Mesendoderm (in vitro differentiated cells): ENCODE measurements around the gene ERICH6.

ENCODE experiments used
- DNase-seq: peaks from one replicate; pipeline ENCODE4 v3.0.0; 2013
- H2AK5ac ChIP-seq: 2 replicates; pipeline ENCODE4 v1.6.1; 2013; ENCODE audit warnings: low read length, inconsistent platforms
- H2BK120ac ChIP-seq: 2 replicates; pipeline ENCODE4 v1.6.1; 2013; ENCODE audit warnings: low read depth, mild to moderate bottlenecking, low read length, moderate library complexity, mixed read lengths
- H2BK15ac ChIP-seq: replicated peaks from 2 replicates; pipeline ENCODE4 v1.6.1; 2013; ENCODE audit warnings: low read depth, mild to moderate bottlenecking, moderate library complexity
- H2BK5ac ChIP-seq: 2 replicates; pipeline ENCODE4 v1.6.1; 2013; ENCODE audit warnings: low read length, inconsistent platforms
- H3K18ac ChIP-seq: 2 replicates; pipeline ENCODE4 v1.6.1; 2013; ENCODE audit warnings: mild to moderate bottlenecking, low read length, mixed read lengths
- H3K23ac ChIP-seq: one replicate; pipeline ENCODE4 v1.6.1; 2013; ENCODE audit warnings: low read length
- H3K27ac ChIP-seq: 2 replicates; pipeline ENCODE4 v1.5.1; 2013; ENCODE audit warnings: low read depth, mild to moderate bottlenecking, inconsistent platforms, low read length, moderate library complexity
- H3K27me3 ChIP-seq: 2 replicates; pipeline ENCODE4 v1.6.1; 2013; ENCODE audit warnings: low read length, control low read depth, mild to moderate bottlenecking, inconsistent platforms; ENCODE audit not compliant: insufficient read depth, poor library complexity
- H3K36me3 ChIP-seq: 2 replicates; pipeline ENCODE4 v1.6.1; 2013; ENCODE audit warnings: low read length, inconsistent platforms; ENCODE audit not compliant: control insufficient read depth, insufficient read depth
- H3K4ac ChIP-seq: one replicate; pipeline ENCODE4 v1.6.1; 2013; ENCODE audit warnings: low read depth, mild to moderate bottlenecking, low read length, moderate library complexity
- H3K4me1 ChIP-seq: 2 replicates; pipeline ENCODE4 v1.6.1; 2013; ENCODE audit warnings: low read depth, low read length, inconsistent platforms; ENCODE audit not compliant: control insufficient read depth
- H3K4me2 ChIP-seq: 2 replicates; pipeline ENCODE4 v1.6.1; 2013; ENCODE audit warnings: low read length
- H3K4me3 ChIP-seq: 2 replicates; pipeline ENCODE4 v1.5.1; 2013; ENCODE audit warnings: mild to moderate bottlenecking, low read length
- H3K56ac ChIP-seq: one replicate; pipeline ENCODE4 v1.6.1; 2013; ENCODE audit warnings: low read length
- H3K79me1 ChIP-seq: 2 replicates; pipeline ENCODE4 v1.6.1; 2013; ENCODE audit warnings: low read length, inconsistent platforms
- H3K79me2 ChIP-seq: 2 replicates; pipeline ENCODE4 v1.6.1; 2013; ENCODE audit warnings: mild to moderate bottlenecking, low read length; ENCODE audit not compliant: control insufficient read depth, insufficient read depth
- H3K9ac ChIP-seq: 2 replicates; pipeline ENCODE4 v1.6.1; 2013; ENCODE audit warnings: low read length, inconsistent platforms
- H4K5ac ChIP-seq: one replicate; pipeline ENCODE4 v1.6.1; 2013; ENCODE audit warnings: low read length
- H4K8ac ChIP-seq: one replicate; pipeline ENCODE4 v1.6.1; 2013; ENCODE audit warnings: low read depth, mild to moderate bottlenecking, control low read depth, low read length, moderate library complexity
- WGBS: extraction: QIAGEN DNeasy Blood & Tissue Kit; methylation state at CpG from one replicate; pipeline ENCODE4 v1.1.7; 2013; ENCODE audit warnings: low lambda C conversion rate, missing lambda C conversion rate; ENCODE audit not compliant: insufficient coverage; ENCODE audit errors: extremely low coverage; 5-methylcytosine and 5-hydroxymethylcytosine counted together

ERICH6 gene

DNA sequence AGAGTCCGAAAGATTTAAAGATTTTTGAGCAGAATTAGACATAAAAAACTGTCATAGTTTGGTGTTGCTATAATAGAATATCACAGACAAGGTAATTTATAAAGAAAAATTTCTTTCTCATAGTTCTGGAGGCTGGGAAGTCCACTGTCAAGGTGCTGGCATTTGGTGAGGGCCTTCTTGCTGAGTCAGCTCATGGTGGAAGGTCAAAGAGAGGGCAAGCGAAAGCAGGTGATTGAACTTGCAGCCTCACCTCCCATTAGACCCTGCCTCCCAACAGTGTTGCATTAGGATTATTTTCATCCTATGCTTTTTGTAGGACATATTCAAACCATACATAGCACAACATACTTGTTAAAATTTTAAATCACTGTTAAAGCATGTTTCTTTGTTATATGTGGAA lies 90.7 kb downstream of the ERICH6 start:
- no CpG with 5 or more reads among the region's 2 CpGs for WGBS
- no peak overlapping the region for H3K27ac ChIP-seq
- H3K4me1 ChIP-seq = no peaks in the 10 kb centered on the region
- no peaks in the 10 kb centered on the region for H3K36me3 ChIP-seq
- DNase-seq = no peak
- no peak overlapping the region for H2BK120ac ChIP-seq
- H4K8ac ChIP-seq = no peak overlapping the region
- H2AK5ac ChIP-seq = no peak overlapping the region
- H3K27me3 ChIP-seq = no peaks in the 10 kb centered on the region
- no peak overlapping the region for H4K5ac ChIP-seq
- H3K23ac ChIP-seq = no peak overlapping the region
- no peak overlapping the region for H3K4me2 ChIP-seq
- H3K4me3 ChIP-seq = no peak overlapping the region
- H3K18ac ChIP-seq = no peak overlapping the region
- H3K56ac ChIP-seq = no peak overlapping the region
- no peak overlapping the region for H3K9ac ChIP-seq
- no peak overlapping the region for H3K4ac ChIP-seq
- peaks cover 5% of the 10 kb centered on the region for H3K79me1 ChIP-seq
- H2BK5ac ChIP-seq = no peak overlapping the region
- no peak overlapping the region for H2BK15ac ChIP-seq
- peaks cover 45% of the 10 kb centered on the region for H3K79me2 ChIP-seq

DNA sequence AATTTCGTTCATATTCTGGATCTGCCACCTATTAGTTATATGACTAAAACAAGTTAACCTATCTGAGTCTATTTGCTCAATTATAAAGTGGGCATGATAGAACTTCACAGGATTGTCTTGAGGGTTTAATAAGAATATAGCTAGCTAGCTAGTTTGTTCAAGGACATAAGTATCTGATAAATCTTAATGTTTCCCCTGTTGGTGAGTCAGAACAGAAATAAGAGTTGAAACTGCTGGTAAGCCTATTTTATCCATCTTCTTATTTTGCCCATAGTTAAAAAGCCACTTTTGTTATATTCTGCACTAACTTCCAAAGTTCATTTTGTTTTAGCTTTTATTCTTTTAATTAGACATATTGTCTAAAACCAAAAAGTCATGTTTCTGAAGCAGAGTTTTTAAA lies 91.2 kb downstream of the ERICH6 start:
- Histone ChIP-seq H3K36me3 (no peaks in the 10 kb centered on the region), H3K56ac (no peak overlapping the region), H3K27ac (no peak overlapping the region), H2BK15ac (no peak overlapping the region), H3K9ac (no peak overlapping the region), H3K23ac (no peak overlapping the region), H3K4ac (no peak overlapping the region), H4K5ac (no peak overlapping the region), H3K4me1 (peaks cover 2% of the 10 kb centered on the region), H2AK5ac (no peak overlapping the region), H3K4me2 (no peak overlapping the region), H3K4me3 (no peak overlapping the region), H3K18ac (no peak overlapping the region), H3K27me3 (no peaks in the 10 kb centered on the region), H4K8ac (no peak overlapping the region), H2BK5ac (no peak overlapping the region), H3K79me2 (peaks cover 48% of the 10 kb centered on the region), H3K79me1 (peaks cover 5% of the 10 kb centered on the region), H2BK120ac (no peak overlapping the region)
- WGBS = no CpG with 5 or more reads among the region's 1 CpG
- no peak for DNase-seq

DNA sequence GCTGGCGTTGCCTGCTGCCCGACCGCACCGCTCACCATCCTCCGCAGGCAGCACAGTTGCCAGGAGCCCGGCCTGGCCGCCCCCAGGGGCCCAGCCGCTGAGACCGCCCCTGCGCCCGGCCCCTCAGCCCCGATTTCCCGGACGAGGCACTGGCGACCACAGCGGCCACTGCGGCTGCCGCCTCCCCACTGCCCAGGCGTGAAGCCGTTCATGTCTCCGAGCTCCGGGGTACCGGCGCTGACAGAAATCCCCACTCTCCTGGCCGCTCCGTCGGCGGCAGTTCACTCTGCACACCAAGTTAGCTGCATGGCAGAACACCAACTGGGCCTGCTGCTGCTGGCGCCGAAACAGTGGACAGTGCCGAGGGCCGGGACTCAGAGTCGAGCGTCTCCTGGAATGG lies 92.1 kb downstream of the ERICH6 start:
- no peaks in the 10 kb centered on the region for H3K36me3 ChIP-seq
- WGBS = no CpG with 5 or more reads among the region's 34 CpGs
- no peaks in the 10 kb centered on the region for H3K27me3 ChIP-seq

DNA sequence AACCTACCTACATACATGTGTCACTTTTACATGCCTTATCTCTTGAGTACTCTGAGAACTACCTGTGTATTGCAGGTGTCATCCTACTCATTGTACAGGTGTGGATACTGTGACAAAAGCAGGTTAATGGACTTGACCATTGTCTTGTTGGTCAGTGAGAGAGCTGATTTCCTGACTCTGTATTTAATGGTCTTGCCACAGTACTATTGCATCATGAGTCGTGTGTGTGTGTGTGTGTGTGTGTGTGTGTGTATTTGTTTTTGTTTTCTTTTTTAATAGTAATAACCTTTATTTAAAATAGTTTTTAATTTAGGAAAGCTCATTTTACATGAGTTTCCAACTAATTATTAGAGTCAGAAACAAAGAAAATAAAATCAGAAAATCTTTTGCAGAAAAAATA lies 92.9 kb downstream of the ERICH6 start:
- no peaks in the 10 kb centered on the region for H3K27me3 ChIP-seq
- H3K36me3 ChIP-seq = no peaks in the 10 kb centered on the region
- H4K8ac ChIP-seq = no peak overlapping the region
- H3K79me1 ChIP-seq = peaks cover 3% of the 10 kb centered on the region
- H3K4ac ChIP-seq = no peak overlapping the region
- H3K27ac ChIP-seq = no peak overlapping the region
- H3K23ac ChIP-seq = no peak overlapping the region
- H2AK5ac ChIP-seq = no peak overlapping the region
- H3K56ac ChIP-seq = no peak overlapping the region
- H3K4me2 ChIP-seq = no peak overlapping the region
- peaks cover 48% of the 10 kb centered on the region for H3K79me2 ChIP-seq
- H3K4me3 ChIP-seq = no peak overlapping the region
- H4K5ac ChIP-seq = no peak overlapping the region
- WGBS = no CpG with 5 or more reads among the region's 1 CpG
- no peak overlapping the region for H2BK5ac ChIP-seq
- no peak overlapping the region for H2BK15ac ChIP-seq
- peaks cover 2% of the 10 kb centered on the region for H3K4me1 ChIP-seq
- no peak for DNase-seq
- no peak overlapping the region for H3K9ac ChIP-seq
- no peak overlapping the region for H3K18ac ChIP-seq
- H2BK120ac ChIP-seq = no peak overlapping the region

More for the DNA sequence above, 92.1 kb downstream of the ERICH6 start:
- H4K5ac ChIP-seq = no peak overlapping the region
- H2BK15ac ChIP-seq = no peak overlapping the region
- peaks cover 44% of the 10 kb centered on the region for H3K79me2 ChIP-seq
- H2AK5ac ChIP-seq = no peak overlapping the region
- no peak overlapping the region for H3K4me2 ChIP-seq
- H3K18ac ChIP-seq = no peak overlapping the region
- H2BK120ac ChIP-seq = no peak overlapping the region
- no peak overlapping the region for H3K56ac ChIP-seq
- no peak overlapping the region for H3K9ac ChIP-seq
- H2BK5ac ChIP-seq = no peak overlapping the region
- H3K4me3 ChIP-seq = no peak overlapping the region
- H3K4ac ChIP-seq = no peak overlapping the region
- H3K79me1 ChIP-seq = peaks cover 1% of the 10 kb centered on the region
- no peak overlapping the region for H4K8ac ChIP-seq
- H3K4me1 ChIP-seq = peaks cover 2% of the 10 kb centered on the region
- no peak overlapping the region for H3K27ac ChIP-seq
- H3K23ac ChIP-seq = no peak overlapping the region
- DNase-seq = no peak

DNA sequence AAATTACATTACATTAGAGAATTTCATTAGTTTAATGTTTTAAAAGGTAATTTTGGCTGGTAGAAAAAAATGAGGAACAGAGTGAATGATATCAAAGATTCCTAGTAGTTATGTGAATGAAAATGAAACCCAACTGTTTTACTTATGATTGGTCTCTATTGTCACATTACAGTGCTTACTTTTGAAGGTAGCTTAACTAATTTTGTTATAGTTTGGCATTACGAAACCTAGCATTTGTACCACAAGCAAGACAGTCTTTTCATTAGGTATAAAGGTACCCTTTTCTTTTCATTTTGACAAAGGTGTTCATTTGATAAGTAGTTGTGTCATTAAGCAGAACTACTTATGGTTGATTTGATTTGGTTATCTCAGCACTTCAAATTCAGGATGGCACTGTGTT lies 93.7 kb downstream of the ERICH6 start:
- Histone ChIP-seq H4K8ac (no peak overlapping the region), H3K4ac (no peak overlapping the region), H3K4me1 (peaks cover 2% of the 10 kb centered on the region), H3K79me2 (peaks cover 49% of the 10 kb centered on the region), H3K56ac (no peak overlapping the region), H3K36me3 (no peaks in the 10 kb centered on the region), H2BK120ac (no peak overlapping the region), H2AK5ac (no peak overlapping the region), H3K4me3 (no peak overlapping the region), H3K23ac (no peak overlapping the region), H4K5ac (no peak overlapping the region), H2BK15ac (no peak overlapping the region), H3K9ac (no peak overlapping the region), H3K27me3 (no peaks in the 10 kb centered on the region), H2BK5ac (no peak overlapping the region), H3K18ac (no peak overlapping the region), H3K79me1 (peaks cover 3% of the 10 kb centered on the region), H3K27ac (no peak overlapping the region), H3K4me2 (no peak overlapping the region)
- no CpG with 5 or more reads among the region's 1 CpG for WGBS
- DNase-seq = no peak
